ES-I3 (cell line): ENCODE data around the gene OR10G3.
"Not testable (repeated sequence)": the region's sequence is repeated elsewhere in the genome, so short reads cannot be mapped to it uniquely, and the experiment has no call there.

ENCODE experiments used
- H3K36me3 ChIP-seq: 2 replicates; pipeline ENCODE4 v1.6.1; 2013; ENCODE audit warnings: mild to moderate bottlenecking, low read length, control low read depth, moderate library complexity; ENCODE audit not compliant: insufficient read depth
- H3K4me1 ChIP-seq: 2 replicates; pipeline ENCODE4 v1.6.1; 2013; ENCODE audit warnings: mild to moderate bottlenecking, control low read depth, low read length; ENCODE audit not compliant: insufficient read depth
- H3K9ac ChIP-seq: 2 replicates; pipeline ENCODE4 v1.6.1; 2013; ENCODE audit warnings: low read depth, mild to moderate bottlenecking, low read length, moderate library complexity
- H3K9me3 ChIP-seq: 2 replicates; pipeline ENCODE4 v1.6.1; 2013; ENCODE audit warnings: mild to moderate bottlenecking, low read length, moderate library complexity; ENCODE audit not compliant: control insufficient read depth, insufficient read depth

The OR10G3 gene

GRCh38 chr14:21579976-21580375 lies at the start of gene OR10G3:
Gene OR10G3, minus strand, starts transcription at chr14:21580076. Its CDS starts 9,332 bp downstream, at chr14:21570744.
- no peaks in the 10 kb centered on the region for H3K4me1 ChIP-seq
- no peak within 1 kb of the TSS for H3K9ac ChIP-seq
- no peaks in the 10 kb centered on the region for H3K9me3 ChIP-seq
- no peaks in the 10 kb centered on the region for H3K36me3 ChIP-seq

GRCh38 chr14:21626491-21627230 lies 46.8 kb upstream of the OR10G3 start:
- Histone ChIP-seq H3K4me1 (no peaks in the 10 kb centered on the region), H3K9ac (no peak overlapping the region), H3K9me3 (no peaks in the 10 kb centered on the region), H3K36me3 (no peaks in the 10 kb centered on the region)

GRCh38 chr14:21617614-21618013 lies 37.7 kb upstream of the OR10G3 start:
- Histone ChIP-seq H3K9me3 (no peaks in the 10 kb centered on the region), H3K4me1 (peaks cover 5% of the 10 kb centered on the region; the same call in 1 of the 2 replicates), H3K9ac (no peak overlapping the region; the same call in 1 of the 2 replicates), H3K36me3 (no peaks in the 10 kb centered on the region)

GRCh38 chr14:21614240-21614639 lies 34.4 kb upstream of the OR10G3 start:
- Histone ChIP-seq H3K4me1 (peaks cover 5% of the 10 kb centered on the region), H3K9me3 (no peaks in the 10 kb centered on the region), H3K36me3 (no peaks in the 10 kb centered on the region), H3K9ac (no peak overlapping the region)

GRCh38 chr14:21612324-21612723 lies 32.4 kb upstream of the OR10G3 start:
- no peaks in the 10 kb centered on the region for H3K9me3 ChIP-seq
- no peak overlapping the region for H3K9ac ChIP-seq
- peaks cover 2% of the 10 kb centered on the region for H3K4me1 ChIP-seq
- no peaks in the 10 kb centered on the region for H3K36me3 ChIP-seq

GRCh38 chr14:21602181-21602580 lies 22.3 kb upstream of the OR10G3 start:
- not testable (repeated sequence) for H3K9me3 ChIP-seq, H3K4me1 ChIP-seq, H3K9ac ChIP-seq, H3K36me3 ChIP-seq

- no peaks in the 10 kb centered on the region for H3K4me1 ChIP-seq
- H3K9ac ChIP-seq: no peak overlapping the region
- no peaks in the 10 kb centered on the region for H3K36me3 ChIP-seq
Measured at GRCh38 chr14:21589317-21589716, 9.4 kb upstream of the OR10G3 start.

GRCh38 chr14:21575661-21576060 lies 4.2 kb downstream of the OR10G3 start:
- Histone ChIP-seq H3K9ac (no peak overlapping the region), H3K9me3 (no peaks in the 10 kb centered on the region), H3K4me1 (no peaks in the 10 kb centered on the region), H3K36me3 (no peaks in the 10 kb centered on the region)

More at GRCh38 chr14:21589317-21589716, 9.4 kb upstream of the OR10G3 start:
- no peaks in the 10 kb centered on the region; the same call in 1 of the 2 replicates for H3K9me3 ChIP-seq

GRCh38 chr14:21572604-21573003 lies 7.3 kb downstream of the OR10G3 start:
- Histone ChIP-seq H3K4me1 (no peaks in the 10 kb centered on the region), H3K36me3 (no peaks in the 10 kb centered on the region), H3K9ac (no peak overlapping the region), H3K9me3 (no peaks in the 10 kb centered on the region)

GRCh38 chr14:21558703-21559170 lies 21.1 kb downstream of the OR10G3 start:
- H3K9ac ChIP-seq: no peak overlapping the region
- no peaks in the 10 kb centered on the region for H3K9me3 ChIP-seq
- peaks cover 20% of the 10 kb centered on the region for H3K4me1 ChIP-seq
- no peaks in the 10 kb centered on the region for H3K36me3 ChIP-seq

GRCh38 chr14:21557084-21557901 lies 22.6 kb downstream of the OR10G3 start:
- H3K4me1 ChIP-seq: peaks cover 28% of the 10 kb centered on the region
- H3K36me3 ChIP-seq: no peaks in the 10 kb centered on the region
- peak overlapping the region; percentile 48 for H3K9ac ChIP-seq
- H3K9me3 ChIP-seq: no peaks in the 10 kb centered on the region

GRCh38 chr14:21556378-21557083 lies 23.3 kb downstream of the OR10G3 start:
- H3K9ac ChIP-seq: peak overlapping the region; percentile 48; the same call in 1 of the 2 replicates

GRCh38 chr14:21553266-21553665 lies 26.6 kb downstream of the OR10G3 start:
- no peak overlapping the region for H3K9ac ChIP-seq
- no peaks in the 10 kb centered on the region for H3K9me3 ChIP-seq
- no peaks in the 10 kb centered on the region for H3K36me3 ChIP-seq
- peaks cover 22% of the 10 kb centered on the region for H3K4me1 ChIP-seq

More at GRCh38 chr14:21556378-21557083, 23.3 kb downstream of the OR10G3 start:
- Histone ChIP-seq H3K36me3 (no peaks in the 10 kb centered on the region), H3K4me1 (peaks cover 28% of the 10 kb centered on the region), H3K9me3 (no peaks in the 10 kb centered on the region)

- not testable (repeated sequence) for H3K9me3 ChIP-seq, H3K9ac ChIP-seq, H3K36me3 ChIP-seq
- H3K4me1 ChIP-seq: peaks cover 16% of the 10 kb centered on the region
Measured at GRCh38 chr14:21544588-21544987, 35.3 kb downstream of the OR10G3 start.
